H1 (cell line): ENCODE data around the gene ANK2.

ENCODE experiments used
- CTBP2 ChIP-seq: IDR thresholded peaks from 2 replicates; pipeline ENCODE4 v1.7.0; 2011; ENCODE audit warnings: borderline replicate concordance, mild to moderate bottlenecking, moderate library complexity, mixed read lengths, low read length; ENCODE audit not compliant: insufficient read depth, insufficient read length
- GABPA ChIP-seq: IDR thresholded peaks from 2 replicates; pipeline ENCODE4 v1.6.1; 2011; ENCODE audit warnings: mild to moderate bottlenecking, low read length, moderate library complexity, borderline replicate concordance; ENCODE audit not compliant: insufficient read depth
- TF ChIP-seq, protein P1 (sequence below), 3 experiments: IDR thresholded peaks; 1 replicate in 2 of 3; 2 replicates in 1 of 3; pipeline versions ENCODE4 v1.5.1 to v1.6.1; 2011; ENCODE audit warnings: low read length in 3 of 3, mild to moderate bottlenecking in 3 of 3, inconsistent platforms in 2 of 3, low read depth in 1 of 3, moderate library complexity in 1 of 3; ENCODE audit not compliant: insufficient read depth in 1 of 3; ENCODE audit errors: control extremely low read depth in 1 of 3

GRCh38 chr4:113288257-113288656 is 238.8 kb downstream of the ANK2 start:
- TF ChIP-seq GABPA (no peak), CTBP2 (no peak)
- TF ChIP-seq, protein P1, sequence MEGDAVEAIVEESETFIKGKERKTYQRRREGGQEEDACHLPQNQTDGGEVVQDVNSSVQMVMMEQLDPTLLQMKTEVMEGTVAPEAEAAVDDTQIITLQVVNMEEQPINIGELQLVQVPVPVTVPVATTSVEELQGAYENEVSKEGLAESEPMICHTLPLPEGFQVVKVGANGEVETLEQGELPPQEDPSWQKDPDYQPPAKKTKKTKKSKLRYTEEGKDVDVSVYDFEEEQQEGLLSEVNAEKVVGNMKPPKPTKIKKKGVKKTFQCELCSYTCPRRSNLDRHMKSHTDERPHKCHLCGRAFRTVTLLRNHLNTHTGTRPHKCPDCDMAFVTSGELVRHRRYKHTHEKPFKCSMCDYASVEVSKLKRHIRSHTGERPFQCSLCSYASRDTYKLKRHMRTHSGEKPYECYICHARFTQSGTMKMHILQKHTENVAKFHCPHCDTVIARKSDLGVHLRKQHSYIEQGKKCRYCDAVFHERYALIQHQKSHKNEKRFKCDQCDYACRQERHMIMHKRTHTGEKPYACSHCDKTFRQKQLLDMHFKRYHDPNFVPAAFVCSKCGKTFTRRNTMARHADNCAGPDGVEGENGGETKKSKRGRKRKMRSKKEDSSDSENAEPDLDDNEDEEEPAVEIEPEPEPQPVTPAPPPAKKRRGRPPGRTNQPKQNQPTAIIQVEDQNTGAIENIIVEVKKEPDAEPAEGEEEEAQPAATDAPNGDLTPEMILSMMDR (IDR thresholded peaks at IDR 0.05; ENCODE audit: control extremely low read depth in 1 of 3, insufficient read depth in 1 of 3, low read depth in 1 of 3, low read length in 3 of 3), result no peak
